Lung microvascular endothelial cell (primary cell): ENCODE measurements around the gene CEP350. TPM values are rescaled to one million over a fixed set of nuclear protein-coding genes. Genes with fewer than 3 reads are reported as not detected.
"Not testable (repeated sequence)": the region's sequence is repeated elsewhere in the genome, so short reads cannot be mapped to it uniquely, and the experiment has no call there.

Experiments used
- DNase-seq, 2 donors: peaks; one replicate each; pipeline versions ENCODE4 v3.0.0 to v3.0.0-alpha.2; 2010; ENCODE audit warnings: low read depth in 2 of 2
- total RNA-seq: library from RNA; depleted of rRNA; stranded (reverse); fragments of >200 nt; gene quantifications from 2 replicates; pipeline ENCODE4 v1.2.1, GENCODE V29; 2014

The CEP350 gene
- total RNA-seq, 1 donor from 2014 or later, result 46.6 TPM

- DNase-seq, result no peak
These were observed 36.2 kb downstream of the CEP350 start for GRCh38 chr1:179990847-179991246.

- no peak for DNase-seq
These were observed 41.0 kb downstream of the CEP350 start for GRCh38 chr1:179995576-179995975.

GRCh38 chr1:179996099-179996498, 41.5 kb downstream of the CEP350 start:
- DNase-seq, result no peak

- no peak for DNase-seq
These were observed 46.0 kb downstream of the CEP350 start for GRCh38 chr1:180000575-180000974.

- no peak for DNase-seq
These were observed 47.8 kb downstream of the CEP350 start for GRCh38 chr1:180002437-180002836.

GRCh38 chr1:180003026-180003695, 48.6 kb downstream of the CEP350 start:
- DNase-seq, result no peak

- DNase-seq, result not testable (repeated sequence)
These were observed 52.2 kb downstream of the CEP350 start for GRCh38 chr1:180006762-180007161.

- DNase-seq, result no peak
These were observed 65.4 kb downstream of the CEP350 start for GRCh38 chr1:180020017-180020416.

- peak; percentile 72 for DNase-seq
These were observed 71.9 kb downstream of the CEP350 start for GRCh38 chr1:180026556-180026955.

GRCh38 chr1:180027949-180028445, 73.4 kb downstream of the CEP350 start:
- DNase-seq, result peak in 1 of 2 donors; percentile 41

- DNase-seq, result no peak
These were observed 74.3 kb downstream of the CEP350 start for GRCh38 chr1:180028864-180029263.

GRCh38 chr1:180029524-180030135, 75.0 kb downstream of the CEP350 start:
- DNase-seq, result no peak

- DNase-seq, result no peak
These were observed 77.1 kb downstream of the CEP350 start for GRCh38 chr1:180031664-180032063.

GRCh38 chr1:180033390-180033789, 78.8 kb downstream of the CEP350 start:
- no peak for DNase-seq

- peak; percentile 75 to 84 for DNase-seq
These were observed 85.4 kb downstream of the CEP350 start for GRCh38 chr1:180040034-180040433.

- DNase-seq, result no peak
These were observed 87.0 kb downstream of the CEP350 start for GRCh38 chr1:180041582-180041981.

- peak in 1 of 2 donors; percentile 33 for DNase-seq
These were observed 88.5 kb downstream of the CEP350 start for GRCh38 chr1:180042988-180043622.

GRCh38 chr1:180043785-180044184, 89.2 kb downstream of the CEP350 start:
- no peak for DNase-seq

GRCh38 chr1:180046674-180047073, 92.1 kb downstream of the CEP350 start:
- DNase-seq, result no peak

- no peak for DNase-seq
These were observed 99.3 kb downstream of the CEP350 start for GRCh38 chr1:180053594-180054567.

- no peak for DNase-seq
These were observed 103.3 kb downstream of the CEP350 start for GRCh38 chr1:180057883-180058396.
